ENCODE data around the gene ADCY2. TPM values are rescaled to one million over a fixed set of nuclear protein-coding genes. Genes with fewer than 3 reads are reported as not detected.

ADCY2 gene
- total RNA-seq, 5 donors from 2014 or later (not counting 1 experiment from before 2014, with no cell fraction given): 0.23 to 0.32 TPM; not detected in 3

DNA sequence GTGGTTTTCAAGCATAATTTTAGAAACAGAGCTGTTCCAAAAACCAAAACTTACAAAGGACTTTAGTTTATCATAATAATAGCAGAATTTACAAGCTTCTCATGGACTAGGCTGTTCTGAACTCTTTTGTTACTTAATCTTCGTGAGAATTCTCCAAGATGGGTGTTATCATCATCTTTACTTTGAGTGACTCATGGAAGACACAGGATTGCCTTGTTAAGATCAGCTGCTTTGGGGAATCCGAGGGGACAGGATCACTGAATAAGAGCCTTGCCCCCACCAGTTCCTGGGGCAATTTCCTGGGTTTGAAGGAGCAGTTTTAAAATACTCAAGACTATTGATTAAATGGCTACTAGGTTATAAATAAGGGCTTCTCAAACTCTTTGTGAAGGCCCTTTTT, 374.5 kb downstream of the ADCY2 start:
- H3K36me3 Mint-ChIP-seq: no peaks in the 10 kb centered on the region

DNA sequence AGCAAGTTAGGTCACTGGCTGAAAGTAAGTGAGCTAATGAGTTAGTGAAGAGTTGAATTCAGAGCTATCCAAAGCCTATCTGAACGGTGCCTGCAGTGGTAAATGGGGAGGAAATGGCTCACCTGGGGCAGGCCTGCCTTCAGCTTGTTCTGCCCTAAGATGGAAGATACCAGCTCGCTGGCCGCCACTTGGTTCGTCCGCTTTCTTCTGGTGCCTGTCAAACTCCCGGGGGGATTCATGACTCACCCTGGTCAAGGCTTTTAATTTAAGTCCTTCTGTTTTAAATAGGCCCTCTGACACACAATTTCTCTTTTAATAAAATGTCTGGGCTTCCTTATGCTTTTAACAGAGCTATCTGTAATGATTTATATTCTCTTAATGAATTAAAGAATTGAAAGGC, 376.2 kb downstream of the ADCY2 start:
- H3K9me3 Mint-ChIP-seq: no peaks in the 10 kb centered on the region
- peaks cover 29 to 32% of the 10 kb centered on the region in 2 donors for H3K27me3 Mint-ChIP-seq
- ATAC-seq (replicated peaks in 1 of 4): no peak
- H3K4me3 ChIP-seq (ENCODE audit: control insufficient read depth in 1 of 2, extremely low read depth in 1 of 2, low read length in 1 of 2): no peak overlapping the region
- peaks cover 2 to 8% of the 10 kb centered on the region in 2 experiments for H3K27me3 ChIP-seq (replicated peaks in 1 of 2; ENCODE audit: control insufficient read depth in 2 of 2, extremely low read depth in 1 of 2, insufficient read depth in 2 of 2, low read length in 1 of 2)
- H3K36me3 Mint-ChIP-seq: no peaks in the 10 kb centered on the region
- no peaks in the 10 kb centered on the region for H3K9me3 ChIP-seq
- no peak overlapping the region for H3K4me3 Mint-ChIP-seq
- H3K4me1 ChIP-seq (ENCODE audit: control insufficient read depth in 1 of 2, extremely low read depth in 1 of 2, insufficient read depth in 2 of 2, low read length in 2 of 2): no peaks in the 10 kb centered on the region
- no peaks in the 10 kb centered on the region for H3K4me1 Mint-ChIP-seq
- no peak for DNase-seq
- no peak overlapping the region for H3K27ac ChIP-seq (ENCODE audit: low read length)
- WGBS (ENCODE audit: insufficient coverage): 79% methylated on average over 5 of the region's 6 CpGs
- ChIA-PET POLR2A (no interaction called here), CTCF (no interaction called here)
- H3K36me3 ChIP-seq (ENCODE audit: control insufficient read depth in 2 of 2, extremely low read depth in 1 of 2, insufficient read depth in 1 of 2, low read length in 1 of 2): no peaks in the 10 kb centered on the region
- no peak overlapping the region for H3K27ac Mint-ChIP-seq

More for the DNA sequence above, 374.5 kb downstream of the ADCY2 start:
- Histone ChIP-seq H3K27ac (ENCODE audit: low read length) (no peak overlapping the region), H3K4me1 (ENCODE audit: control insufficient read depth in 1 of 2, extremely low read depth in 1 of 2, insufficient read depth in 2 of 2, low read length in 2 of 2) (no peaks in the 10 kb centered on the region), H3K27me3 (replicated peaks in 1 of 2; ENCODE audit: control insufficient read depth in 2 of 2, extremely low read depth in 1 of 2, insufficient read depth in 2 of 2, low read length in 1 of 2) (peaks cover 0 to 2% of the 10 kb centered on the region in 2 experiments), H3K4me3 (ENCODE audit: control insufficient read depth in 1 of 2, extremely low read depth in 1 of 2, low read length in 1 of 2) (no peak overlapping the region), H3K9me3 (no peaks in the 10 kb centered on the region), H3K36me3 (ENCODE audit: control insufficient read depth in 2 of 2, extremely low read depth in 1 of 2, insufficient read depth in 1 of 2, low read length in 1 of 2) (no peaks in the 10 kb centered on the region)
- peaks cover 25 to 30% of the 10 kb centered on the region in 2 donors for H3K27me3 Mint-ChIP-seq
- CTCF ChIA-PET: no interaction called here
- no peaks in the 10 kb centered on the region for H3K9me3 Mint-ChIP-seq
- H3K4me3 Mint-ChIP-seq: no peak overlapping the region
- 83% methylated on average over 1 of the region's 2 CpGs for WGBS (ENCODE audit: insufficient coverage)
- no peak overlapping the region for H3K27ac Mint-ChIP-seq
- no peaks in the 10 kb centered on the region for H3K4me1 Mint-ChIP-seq
- DNase-seq (no peak), ATAC-seq (replicated peaks in 1 of 4) (no peak)
- POLR2A ChIA-PET: no interaction called here

DNA sequence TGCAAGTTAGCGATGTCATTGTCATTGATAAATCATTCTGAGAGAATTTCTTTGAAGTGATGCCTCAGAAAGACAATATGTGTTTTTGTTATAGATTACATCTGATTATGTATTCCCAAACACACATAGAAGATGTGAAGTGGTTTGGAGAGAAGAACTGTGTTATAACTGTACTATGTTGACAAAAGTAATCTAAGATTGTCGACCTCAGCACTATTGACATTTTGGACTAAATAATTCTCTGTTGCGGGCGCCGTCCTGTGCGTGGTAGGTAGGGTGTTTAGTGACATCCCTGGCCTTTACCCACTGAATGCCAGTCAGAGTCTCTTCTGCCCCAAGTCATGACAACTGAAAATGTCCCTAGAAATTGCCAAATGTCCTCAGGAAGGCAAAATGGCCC, 377.2 kb downstream of the ADCY2 start:
- H3K27me3 Mint-ChIP-seq: peaks cover 29 to 35% of the 10 kb centered on the region in 2 donors

DNA sequence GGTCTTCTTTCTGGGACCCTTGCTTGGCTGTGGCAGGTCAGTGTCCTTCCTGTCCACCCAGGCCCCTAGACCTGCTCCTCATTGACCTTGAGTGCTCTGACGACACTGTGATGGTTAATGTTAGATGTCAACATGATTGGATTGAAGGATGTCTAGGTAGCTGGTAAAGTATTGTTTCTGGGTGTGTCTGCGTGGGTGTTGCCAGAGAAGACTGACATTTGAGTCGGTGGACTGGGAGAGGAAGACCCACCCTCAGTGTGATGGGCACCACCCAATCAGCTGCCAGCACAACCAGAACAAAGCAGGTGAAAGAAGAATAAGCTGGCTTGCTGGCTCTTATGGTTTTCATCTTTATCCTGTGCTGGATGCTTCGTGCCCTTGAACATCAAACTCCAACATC, 380.5 kb downstream of the ADCY2 start:
- Mint-ChIP-seq H3K27ac (peak overlapping the region in 1 of 2 donors; percentile 70), H3K9me3 (no peaks in the 10 kb centered on the region), H3K27me3 (peaks cover 37 to 48% of the 10 kb centered on the region in 2 donors), H3K36me3 (no peaks in the 10 kb centered on the region), H3K4me1 (peaks cover 16 to 19% (median 18%) of the 10 kb centered on the region in 3 donors), H3K4me3 (no peak overlapping the region)
- 84% methylated on average over 2 of the region's 4 CpGs for WGBS (ENCODE audit: insufficient coverage)
- POLR2A ChIA-PET: no interaction called here
- H3K36me3 ChIP-seq (ENCODE audit: control insufficient read depth in 2 of 2, extremely low read depth in 1 of 2, insufficient read depth in 1 of 2, low read length in 1 of 2): no peaks in the 10 kb centered on the region
- peaks cover 3 to 17% of the 10 kb centered on the region in 2 experiments for H3K27me3 ChIP-seq (replicated peaks in 1 of 2; ENCODE audit: control insufficient read depth in 2 of 2, extremely low read depth in 1 of 2, insufficient read depth in 2 of 2, low read length in 1 of 2)
- DNase-seq (no peak), ATAC-seq (replicated peaks in 1 of 4) (no peak)
- H3K9me3 ChIP-seq: no peaks in the 10 kb centered on the region
- peaks cover 5 to 12% of the 10 kb centered on the region in 2 experiments for H3K4me1 ChIP-seq (ENCODE audit: control insufficient read depth in 1 of 2, extremely low read depth in 1 of 2, insufficient read depth in 2 of 2, low read length in 2 of 2)
- CTCF ChIA-PET: no interaction called here
- H3K4me3 ChIP-seq (ENCODE audit: control insufficient read depth in 1 of 2, extremely low read depth in 1 of 2, low read length in 1 of 2): no peak overlapping the region
- no peak overlapping the region for H3K27ac ChIP-seq (ENCODE audit: low read length)

More for the DNA sequence above, 377.2 kb downstream of the ADCY2 start:
- WGBS (ENCODE audit: insufficient coverage): no CpG with 5 or more reads among the region's 6 CpGs
- Mint-ChIP-seq H3K27ac (peak overlapping the region in 1 of 2 donors; percentile 41), H3K9me3 (no peaks in the 10 kb centered on the region), H3K4me1 (no peaks in the 10 kb centered on the region), H3K36me3 (no peaks in the 10 kb centered on the region), H3K4me3 (no peak overlapping the region)
- ATAC-seq (replicated peaks in 1 of 4) (no peak), DNase-seq (no peak)
- H3K4me3 ChIP-seq (ENCODE audit: control insufficient read depth in 1 of 2, extremely low read depth in 1 of 2, low read length in 1 of 2): no peak overlapping the region
- no peaks in the 10 kb centered on the region for H3K9me3 ChIP-seq
- no peak overlapping the region for H3K27ac ChIP-seq (ENCODE audit: low read length)
- ChIA-PET POLR2A (no interaction called here), CTCF (no interaction called here)
- H3K27me3 ChIP-seq (replicated peaks in 1 of 2; ENCODE audit: control insufficient read depth in 2 of 2, extremely low read depth in 1 of 2, insufficient read depth in 2 of 2, low read length in 1 of 2): peaks cover 5 to 11% of the 10 kb centered on the region in 2 experiments
- no peaks in the 10 kb centered on the region for H3K4me1 ChIP-seq (ENCODE audit: control insufficient read depth in 1 of 2, extremely low read depth in 1 of 2, insufficient read depth in 2 of 2, low read length in 2 of 2)
- H3K36me3 ChIP-seq (ENCODE audit: control insufficient read depth in 2 of 2, extremely low read depth in 1 of 2, insufficient read depth in 1 of 2, low read length in 1 of 2): no peaks in the 10 kb centered on the region

DNA sequence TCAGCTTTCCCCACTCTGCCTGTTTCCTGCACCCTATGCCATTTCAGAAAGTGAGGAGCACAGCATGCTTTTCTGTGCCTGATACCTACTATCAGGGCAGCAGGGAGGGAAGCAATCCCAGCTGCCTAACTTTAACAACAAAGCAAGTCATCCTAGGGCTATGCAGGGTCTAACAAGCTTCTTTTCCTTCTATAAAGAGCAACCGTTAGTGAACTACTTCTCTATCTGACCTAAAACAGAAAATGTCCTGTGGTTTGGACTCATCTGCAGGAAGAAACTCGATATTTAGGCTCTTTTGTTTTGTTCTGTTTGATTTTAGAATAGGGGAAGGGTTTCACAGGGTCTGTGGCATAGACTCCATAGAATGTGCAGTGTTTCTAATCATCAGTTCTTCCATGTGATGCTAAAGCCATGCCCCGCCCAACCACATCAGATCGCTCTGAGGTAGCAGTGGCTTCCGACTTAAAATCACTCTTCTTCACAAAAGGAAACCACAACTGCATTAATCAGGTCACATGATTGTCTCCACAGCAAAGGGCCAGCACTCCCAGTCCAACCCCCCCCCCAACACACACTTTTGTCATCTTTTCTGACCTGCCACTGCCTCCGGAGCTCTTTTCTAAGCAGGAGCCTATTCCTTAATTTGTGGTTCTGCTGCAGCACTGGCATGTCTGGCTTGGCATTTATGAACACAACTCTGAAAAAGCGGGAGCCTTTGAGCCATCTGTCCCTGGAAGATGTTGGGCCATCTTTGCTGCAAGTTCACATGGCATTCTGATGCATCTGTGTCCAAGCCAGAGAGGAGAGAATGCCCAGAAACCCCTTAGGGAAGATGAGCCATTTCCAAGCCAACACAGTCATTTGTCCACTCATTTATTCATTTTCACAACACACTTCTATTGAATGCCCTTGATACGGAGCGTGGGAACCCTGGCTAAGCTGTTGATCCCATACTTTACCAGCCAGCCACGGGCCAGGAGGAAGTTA, 383.4 kb downstream of the ADCY2 start:
- no peak overlapping the region for H3K27ac Mint-ChIP-seq
- ATAC-seq (replicated peaks in 1 of 4) (peak in 3 of 4 experiments; percentile 16 to 54 (median 52)), DNase-seq (peak in 2 of 35 experiments; percentile 8 to 27)
- H3K9me3 Mint-ChIP-seq: no peaks in the 10 kb centered on the region
- CTCF ChIA-PET: no interaction called here
- H3K36me3 Mint-ChIP-seq: no peaks in the 10 kb centered on the region
- Histone ChIP-seq H3K27me3 (replicated peaks in 1 of 2; ENCODE audit: control insufficient read depth in 2 of 2, extremely low read depth in 1 of 2, insufficient read depth in 2 of 2, low read length in 1 of 2) (peaks cover 9 to 17% of the 10 kb centered on the region in 2 experiments), H3K27ac (ENCODE audit: low read length) (no peak overlapping the region), H3K36me3 (ENCODE audit: control insufficient read depth in 2 of 2, extremely low read depth in 1 of 2, insufficient read depth in 1 of 2, low read length in 1 of 2) (no peaks in the 10 kb centered on the region), H3K4me1 (ENCODE audit: control insufficient read depth in 1 of 2, extremely low read depth in 1 of 2, insufficient read depth in 2 of 2, low read length in 2 of 2) (peaks cover 5 to 12% of the 10 kb centered on the region in 2 experiments), H3K4me3 (ENCODE audit: control insufficient read depth in 1 of 2, extremely low read depth in 1 of 2, low read length in 1 of 2) (peak overlapping the region in 1 of 2 donors; percentile 32), H3K9me3 (no peaks in the 10 kb centered on the region)
- POLR2A ChIA-PET: interaction anchor here in 1 of 2 donors (0.7 kb wide), 1 partner anchor 18 kb away, joined by 5 read pairs; no protein-coding TSS in a partner anchor
- H3K27me3 Mint-ChIP-seq: peaks cover 51 to 62% of the 10 kb centered on the region in 2 donors
- H3K4me3 Mint-ChIP-seq: peak overlapping the region in 1 of 3 donors; percentile 50
- H3K4me1 Mint-ChIP-seq: peaks cover 16 to 19% (median 18%) of the 10 kb centered on the region in 3 donors
- 23% methylated on average over 6 of the region's 10 CpGs for WGBS (ENCODE audit: insufficient coverage)

DNA sequence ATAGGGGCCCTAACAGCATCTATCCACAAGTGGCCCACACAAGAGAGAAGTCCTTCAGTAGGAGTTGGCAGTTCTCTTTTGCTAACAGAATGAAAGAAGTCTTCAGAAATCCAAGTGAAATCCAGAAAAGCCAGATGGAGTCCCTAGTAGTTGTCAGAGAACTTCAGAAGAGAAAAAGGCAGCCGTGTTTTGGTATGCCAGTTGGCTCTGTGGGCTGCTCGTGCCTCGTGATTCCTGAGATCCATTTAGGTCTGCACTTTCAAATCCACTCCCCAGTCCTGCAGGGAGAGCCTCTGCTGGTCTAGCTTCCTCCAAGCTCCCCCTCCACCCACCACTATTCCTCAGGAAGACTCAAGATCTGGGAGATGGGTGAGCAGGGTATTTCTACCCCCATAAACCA, 386.0 kb downstream of the ADCY2 start:
- peaks cover 16 to 19% (median 18%) of the 10 kb centered on the region in 3 donors for H3K4me1 Mint-ChIP-seq
- no peaks in the 10 kb centered on the region for H3K9me3 ChIP-seq
- POLR2A ChIA-PET: no interaction called here
- no peaks in the 10 kb centered on the region for H3K9me3 Mint-ChIP-seq
- CTCF ChIA-PET: no interaction called here
- H3K27me3 ChIP-seq (replicated peaks in 1 of 2; ENCODE audit: control insufficient read depth in 2 of 2, extremely low read depth in 1 of 2, insufficient read depth in 2 of 2, low read length in 1 of 2): peaks cover 9 to 14% of the 10 kb centered on the region in 2 experiments
- H3K27ac Mint-ChIP-seq: no peak overlapping the region
- H3K4me3 ChIP-seq (ENCODE audit: control insufficient read depth in 1 of 2, extremely low read depth in 1 of 2, low read length in 1 of 2): no peak overlapping the region
- no peak overlapping the region for H3K27ac ChIP-seq (ENCODE audit: low read length)
- H3K36me3 Mint-ChIP-seq: no peaks in the 10 kb centered on the region
- no peak overlapping the region for H3K4me3 Mint-ChIP-seq
- no peak for ATAC-seq (replicated peaks in 1 of 4)
- no peaks in the 10 kb centered on the region for H3K36me3 ChIP-seq (ENCODE audit: control insufficient read depth in 2 of 2, extremely low read depth in 1 of 2, insufficient read depth in 1 of 2, low read length in 1 of 2)
- WGBS (ENCODE audit: insufficient coverage): 58% methylated on average over 2 of the region's 3 CpGs
- DNase-seq: no peak
- H3K4me1 ChIP-seq (ENCODE audit: control insufficient read depth in 1 of 2, extremely low read depth in 1 of 2, insufficient read depth in 2 of 2, low read length in 2 of 2): peaks cover 5 to 12% of the 10 kb centered on the region in 2 experiments
- H3K27me3 Mint-ChIP-seq: peaks cover 46 to 67% of the 10 kb centered on the region in 2 donors

Measured in T-cell (primary cell).